Measurements from ENCODE around the gene PPP1R14C. TPM values are rescaled to one million over a fixed set of nuclear protein-coding genes. Genes with fewer than 3 reads are reported as not detected.
"Not testable (repeated sequence)": the region's sequence is repeated elsewhere in the genome, so short reads cannot be mapped to it uniquely, and the experiment has no call there.

The PPP1R14C gene
- total RNA-seq, 2 donors from 2014 or later: 94.9 to 114 TPM

DNA sequence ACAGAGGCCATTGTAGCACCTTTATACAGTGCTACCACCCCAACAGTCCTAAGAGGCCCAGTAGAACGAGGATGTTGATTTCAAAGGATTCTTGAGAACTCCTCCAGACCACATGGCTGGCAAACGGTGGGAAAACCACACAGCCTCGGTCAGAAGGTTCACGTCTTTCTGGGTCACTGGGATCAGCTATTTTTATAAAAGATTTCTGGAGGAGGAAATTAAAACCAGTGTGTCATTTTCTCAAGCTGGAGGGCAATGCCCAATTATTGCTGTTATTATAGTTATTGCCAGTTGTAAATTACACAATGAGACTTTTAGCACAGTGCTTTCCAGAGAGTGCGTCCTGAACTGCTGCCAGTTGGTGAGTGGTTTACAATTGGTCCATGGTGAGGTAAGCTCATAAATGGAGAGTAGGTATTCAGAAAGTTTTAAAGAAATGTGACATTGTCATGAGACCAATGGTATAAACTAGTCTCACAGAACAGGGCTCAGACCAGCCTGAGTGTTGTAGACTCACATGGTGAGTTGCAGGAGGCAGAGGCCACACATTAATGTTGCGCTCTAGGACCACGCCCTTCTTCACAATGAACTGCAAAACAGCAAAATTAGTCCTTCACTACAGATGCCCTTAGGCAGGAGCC, 8.4 kb upstream of the PPP1R14C start:
- ATAC-seq (peak in 1 of 2 donors; percentile 61), DNase-seq (no peak)
- intact Hi-C loops (cut with DNase I): no loop called here

GRCh38 chr6:150137711-150138110, 5.1 kb upstream of the PPP1R14C start:
- ATAC-seq; DNase-seq; intact Hi-C loops (cut with DNase I): not testable (repeated sequence)

DNA sequence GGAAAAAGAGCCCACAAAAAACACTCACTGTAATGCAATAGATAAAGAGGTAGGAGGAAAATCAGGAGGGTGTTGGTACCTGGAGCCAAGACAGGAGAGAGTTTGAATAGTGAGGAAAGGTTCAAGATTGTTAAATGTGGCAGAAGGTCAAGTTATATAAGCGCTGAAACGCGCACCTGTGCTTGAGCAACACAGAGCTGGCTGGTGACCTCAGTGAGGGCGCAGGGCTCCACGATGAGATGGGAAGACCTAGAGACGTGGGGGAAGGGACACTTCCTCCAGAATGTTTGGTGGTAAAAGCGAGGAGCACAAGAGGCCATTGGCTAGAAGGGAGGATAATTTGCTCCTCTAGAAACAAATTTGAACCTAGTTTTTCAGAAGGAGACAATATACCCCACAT, 4.2 kb upstream of the PPP1R14C start:
- DNase-seq (no peak), ATAC-seq (no peak)
- intact Hi-C loops (cut with DNase I): no loop called here

GRCh38 chr6:150139533-150139932, 3.3 kb upstream of the PPP1R14C start:
- no peak for DNase-seq
- intact Hi-C loops (cut with DNase I): no loop called here
- no peak for ATAC-seq

GRCh38 chr6:150140236-150140969, 2.4 kb upstream of the PPP1R14C start:
- DNase-seq (no peak), ATAC-seq (no peak)
- intact Hi-C loops (cut with DNase I): loop anchor here in 1 of 2 donors (5.0 kb wide), 2 partner anchors 102 to 182 kb away; no protein-coding TSS in a partner anchor

- peak; percentile 23 to 59 for ATAC-seq
- DNase-seq: no peak
- intact Hi-C loops (cut with DNase I): loop anchor here in 1 of 2 donors (2.0 to 5.0 kb wide), 3 partner anchors 35 to 180 kb away; no protein-coding TSS in a partner anchor
Observed at GRCh38 chr6:150142097-150142669, 661 bp upstream of the PPP1R14C start.

GRCh38 chr6:150143516-150144293, 861 bp downstream of the PPP1R14C start:
- ATAC-seq (peak; percentile 56), DNase-seq (peak; percentile 29)
- intact Hi-C loops (cut with DNase I): loop anchor here in 1 of 2 donors (2.0 to 5.0 kb wide), 3 partner anchors 33 to 179 kb away; no protein-coding TSS in a partner anchor

DNA sequence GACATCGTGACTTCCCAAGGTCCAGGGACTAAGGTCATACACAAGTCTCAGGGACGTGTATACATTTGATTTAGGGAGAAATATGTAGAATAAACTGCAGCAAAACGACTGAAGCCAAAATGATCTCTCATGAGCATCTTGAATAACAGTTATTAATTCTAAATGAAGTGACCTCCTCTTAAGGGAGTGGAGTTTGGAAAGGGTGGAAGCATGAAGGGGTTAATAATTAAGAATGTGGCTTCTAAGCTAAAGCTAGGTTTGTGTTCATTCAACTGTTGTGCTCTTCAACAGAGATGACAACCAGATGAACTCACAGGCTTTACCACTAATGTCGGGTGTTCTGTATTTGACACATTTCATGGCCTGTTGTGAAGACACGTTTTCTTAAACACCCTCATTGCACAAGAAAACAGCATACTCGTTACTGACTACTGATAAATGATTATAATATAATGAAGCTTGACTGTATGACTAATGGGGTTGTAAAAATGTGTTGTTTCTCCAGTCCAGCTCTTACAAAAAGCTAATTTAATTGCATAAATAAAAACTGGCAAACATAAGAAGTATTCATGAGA, 1.5 kb downstream of the PPP1R14C start:
- DNase-seq (no peak), ATAC-seq (no peak)
- intact Hi-C loops (cut with DNase I): loop anchor here in 1 of 2 donors (5.0 kb wide), 2 partner anchors 98 to 178 kb away; no protein-coding TSS in a partner anchor

- intact Hi-C loops (cut with DNase I): no loop called here
- ATAC-seq (no peak), DNase-seq (no peak)
Observed at GRCh38 chr6:150145427-150145826, 2.6 kb downstream of the PPP1R14C start.

- intact Hi-C loops (cut with DNase I): no loop called here
- DNase-seq (no peak), ATAC-seq (no peak)
Observed at GRCh38 chr6:150145830-150146229, 3.0 kb downstream of the PPP1R14C start.

DNA sequence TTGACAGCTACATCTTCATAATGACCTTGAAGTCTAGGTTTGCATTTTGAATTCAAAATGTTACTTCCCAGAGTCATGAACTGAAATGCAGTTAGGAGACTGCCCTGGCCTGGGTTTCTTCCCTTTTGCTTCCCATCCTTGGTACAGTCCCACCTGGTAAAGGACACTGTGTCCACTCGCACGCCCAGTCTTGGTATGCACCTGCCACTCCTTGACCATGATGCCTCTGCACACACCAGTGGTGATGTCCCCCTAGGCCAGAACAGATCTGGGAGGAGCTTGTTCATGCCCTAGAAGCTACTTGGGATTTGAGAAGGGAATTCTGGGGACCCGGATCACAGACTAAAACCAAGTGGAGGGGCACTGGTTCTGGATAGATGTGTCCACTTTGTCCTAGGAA, 3.6 kb downstream of the PPP1R14C start:
- DNase-seq: no peak
- intact Hi-C loops (cut with DNase I): no loop called here
- ATAC-seq: no peak

DNA sequence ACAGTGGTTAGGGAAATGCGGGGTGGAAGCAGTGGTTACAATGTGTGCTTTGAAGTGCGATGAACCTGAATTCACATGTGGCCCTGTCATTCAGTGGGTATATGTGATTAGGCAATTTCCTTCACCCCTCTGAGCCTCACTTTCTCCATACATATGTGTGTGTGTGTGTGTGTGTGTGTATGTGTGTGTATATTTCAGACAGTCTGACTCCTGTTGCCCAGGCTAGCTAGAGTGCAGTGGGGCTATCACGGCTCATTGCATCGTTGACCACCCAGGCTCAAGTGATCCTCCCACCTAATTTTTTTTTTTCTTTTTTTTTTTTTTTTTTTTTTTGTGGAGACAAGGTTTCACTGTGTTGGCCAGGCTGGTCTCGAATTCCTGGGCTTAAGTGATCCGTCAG, 6.3 kb downstream of the PPP1R14C start:
- no peak for DNase-seq
- intact Hi-C loops (cut with DNase I): no loop called here
- no peak for ATAC-seq

GRCh38 chr6:150150458-150150820, 7.6 kb downstream of the PPP1R14C start:
- DNase-seq (no peak), ATAC-seq (no peak)
- intact Hi-C loops (cut with DNase I): no loop called here

- DNase-seq: no peak
- intact Hi-C loops (cut with DNase I): no loop called here
- peak; percentile 48 to 70 for ATAC-seq
Observed at GRCh38 chr6:150150821-150151646, 8.2 kb downstream of the PPP1R14C start.

GRCh38 chr6:150152891-150153876, 10.3 kb downstream of the PPP1R14C start:
- intact Hi-C loops (cut with DNase I): no loop called here
- DNase-seq (no peak), ATAC-seq (no peak)

- ATAC-seq: peak in 1 of 2 donors; percentile 27
- intact Hi-C loops (cut with DNase I): no loop called here
- no peak for DNase-seq
Observed at GRCh38 chr6:150153905-150154492, 11.2 kb downstream of the PPP1R14C start.

DNA sequence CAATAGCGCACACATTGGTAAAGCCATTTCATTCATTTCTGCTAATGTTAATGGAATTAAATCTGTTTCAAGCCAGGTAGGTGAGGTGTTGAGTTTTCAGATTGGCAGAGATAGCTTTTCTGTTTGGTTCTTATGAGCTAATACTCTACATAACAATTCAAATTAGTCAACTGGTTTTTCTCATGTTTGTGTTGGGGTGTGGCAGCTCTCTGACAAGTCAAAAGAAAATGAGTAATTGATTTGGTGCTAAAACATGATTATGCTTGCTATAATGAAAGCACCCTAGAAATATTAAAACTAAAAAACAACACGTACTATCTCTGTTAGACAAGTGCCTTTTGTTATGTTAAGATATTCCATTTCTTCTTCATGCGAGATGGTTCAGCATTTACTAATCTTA, 13.6 kb downstream of the PPP1R14C start:
- DNase-seq: no peak
- intact Hi-C loops (cut with DNase I): no loop called here
- ATAC-seq: no peak

Data from left cardiac atrium (tissue), 4 donors.